Caco-2 (cell line): ENCODE measurements around the gene ATP6V1F. TPM values are rescaled to one million over a fixed set of nuclear protein-coding genes. Genes with fewer than 3 reads are reported as not detected.

ENCODE experiments used
- BruUV-seq: library from RNA; stranded (reverse); fragments of 400-500 nt; replicated peaks from 2 replicates; lab custom pipeline; 2021; lab: Mats Ljungman, UMichigan
- CTCF ChIA-PET: fragments of 300-600 bp; sonication (Branson Sonifier 250); formaldehyde crosslinking; loops from one replicate; lab custom pipeline; 2022; ENCODE audit warnings: antibody characterized with exemption; lab: Charles Lee
- POLR2A ChIA-PET: fragments of 300-600 bp; sonication (Branson Sonifier 250); formaldehyde crosslinking; loops from one replicate; lab custom pipeline; 2022; ENCODE audit warnings: antibody characterized with exemption; lab: Charles Lee
- DNase-seq, 2 experiments: peaks; one replicate each; pipeline versions ENCODE4 v3.0.0 to v3.0.0-alpha.2; 2020 to 2022
- H3K27me3 ChIP-seq: replicated peaks from 2 replicates; pipeline ENCODE4 v1.6.0; 2011; ENCODE audit warnings: low read length; ENCODE audit not compliant: control insufficient read depth, insufficient read depth
- H3K36me3 ChIP-seq: 2 replicates; pipeline ENCODE4 v1.5.1; 2011; ENCODE audit warnings: low read length; ENCODE audit not compliant: control insufficient read depth, insufficient read depth
- H3K4me1 ChIP-seq: fragments of 250-450 bp; sonication (Bioruptor Pico); 2 replicates; pipeline ENCODE4 v1.5.1; 2020; ENCODE audit warnings: mild to moderate bottlenecking
- H3K4me3 ChIP-seq: 2 replicates; pipeline ENCODE4 v1.5.1; 2011; ENCODE audit warnings: low read depth, mild to moderate bottlenecking, control low read depth, low read length
- H3K9me3 ChIP-seq: fragments of 250-450 bp; sonication (Bioruptor Pico); 2 replicates; pipeline ENCODE4 v1.5.1; 2020; ENCODE audit warnings: mild to moderate bottlenecking, moderate library complexity
- H3K27ac Mint-ChIP-seq: one replicate; pipeline ENCODE4 v1.8.0; 2022; ENCODE audit warnings: mixed read lengths; ENCODE audit not compliant: unreplicated experiment
- H3K27me3 Mint-ChIP-seq: one replicate; pipeline ENCODE4 v1.8.0; 2022; ENCODE audit warnings: mixed read lengths; ENCODE audit not compliant: insufficient read depth, unreplicated experiment
- H3K36me3 Mint-ChIP-seq: one replicate; pipeline ENCODE4 v1.8.0; 2022; ENCODE audit warnings: mild to moderate bottlenecking, mixed read lengths; ENCODE audit not compliant: insufficient read depth, unreplicated experiment
- H3K4me1 Mint-ChIP-seq: one replicate; pipeline ENCODE4 v1.8.0; 2022; ENCODE audit warnings: low read depth, mixed read lengths; ENCODE audit not compliant: unreplicated experiment
- H3K4me3 Mint-ChIP-seq: one replicate; pipeline ENCODE4 v1.8.0; 2022; ENCODE audit warnings: mild to moderate bottlenecking, moderate library complexity, mixed read lengths; ENCODE audit not compliant: unreplicated experiment
- H3K9me3 Mint-ChIP-seq: one replicate; pipeline ENCODE4 v1.8.0; 2022; ENCODE audit warnings: mixed read lengths; ENCODE audit not compliant: unreplicated experiment
- CTCF ChIP-seq, 2 experiments: fragments of 200-600 bp in 1 of 2; IDR thresholded peaks; 1 replicate in 1 of 2; 2 replicates in 1 of 2; pipeline versions ENCODE4 v1.5.1 to v1.8.0; 2011 to 2022; ENCODE audit warnings: antibody characterized with exemption in 1 of 2, control low read depth in 1 of 2, inconsistent platforms in 1 of 2, low read depth in 1 of 2, low read length in 1 of 2, mild to moderate bottlenecking in 1 of 2, moderate library complexity in 1 of 2; ENCODE audit not compliant: insufficient read depth in 1 of 2, severe bottlenecking in 1 of 2, unreplicated experiment in 1 of 2
- intact Hi-C: fragments of 100-400 bp; cut with micrococcal nuclease; formaldehyde crosslinking; loops from one replicate; pipeline ENCODE4 v1.10.0; 2022; ENCODE audit not compliant: unreplicated experiment
- total RNA-seq: library from RNA; stranded (reverse); gene quantifications from 2 replicates; pipeline ENCODE4 v1.2.3, GENCODE V29; 2022

The ATP6V1F gene
- total RNA-seq, 1 experiment from 2014 or later = 162 TPM

GRCh38 chr7:128900237-128900636 lies 37.6 kb downstream of the ATP6V1F start:
- TF ChIP-seq CTCF (IDR thresholded peaks at IDR 0.05; ENCODE audit: insufficient read depth in 1 of 2, low read depth in 1 of 2, low read length in 1 of 2, severe bottlenecking in 1 of 2, unreplicated experiment in 1 of 2) = no peak
- no peaks in the 10 kb centered on the region for H3K9me3 Mint-ChIP-seq
- Histone ChIP-seq H3K27me3 (no peaks in the 10 kb centered on the region), H3K4me1 (no peaks in the 10 kb centered on the region), H3K4me3 (no peak overlapping the region), H3K9me3 (no peaks in the 10 kb centered on the region), H3K36me3 (no peaks in the 10 kb centered on the region)
- H3K4me1 Mint-ChIP-seq = peaks cover 8% of the 10 kb centered on the region
- ChIA-PET CTCF (no interaction called here), POLR2A (no interaction called here)
- no peaks in the 10 kb centered on the region for H3K36me3 Mint-ChIP-seq
- H3K27ac Mint-ChIP-seq = no peak overlapping the region
- no peak for DNase-seq
- no peaks in the 10 kb centered on the region for H3K27me3 Mint-ChIP-seq
- no peak overlapping the region for H3K4me3 Mint-ChIP-seq
- intact Hi-C loops = loop anchor here (5.0 kb wide), 1 partner anchor 47 kb away; no protein-coding TSS in a partner anchor
- no TSS peak for BruUV-seq

GRCh38 chr7:128902761-128903585 lies 40.3 kb downstream of the ATP6V1F start:
- Histone ChIP-seq H3K9me3 (no peaks in the 10 kb centered on the region), H3K27me3 (no peaks in the 10 kb centered on the region), H3K4me3 (no peak overlapping the region), H3K4me1 (no peaks in the 10 kb centered on the region), H3K36me3 (no peaks in the 10 kb centered on the region)
- H3K9me3 Mint-ChIP-seq = no peaks in the 10 kb centered on the region
- no peaks in the 10 kb centered on the region for H3K27me3 Mint-ChIP-seq
- POLR2A ChIA-PET = no interaction called here
- H3K27ac Mint-ChIP-seq = no peak overlapping the region
- TF ChIP-seq CTCF (IDR thresholded peaks at IDR 0.05; ENCODE audit: insufficient read depth in 1 of 2, low read depth in 1 of 2, low read length in 1 of 2, severe bottlenecking in 1 of 2, unreplicated experiment in 1 of 2) = no peak
- intact Hi-C loops = loop anchor here (5.0 kb wide), 1 partner anchor 44 kb away; no protein-coding TSS in a partner anchor
- BruUV-seq = no TSS peak
- H3K36me3 Mint-ChIP-seq = no peaks in the 10 kb centered on the region
- no peak overlapping the region for H3K4me3 Mint-ChIP-seq
- DNase-seq = peak in 1 of 2 experiments; percentile 43
- CTCF ChIA-PET = interaction anchor here (1.7 kb wide), 1 partner anchor 189 kb away, joined by 9 read pairs; no protein-coding TSS in a partner anchor
- H3K4me1 Mint-ChIP-seq = peaks cover 8% of the 10 kb centered on the region

- Histone ChIP-seq H3K4me1 (no peaks in the 10 kb centered on the region), H3K27me3 (no peaks in the 10 kb centered on the region), H3K36me3 (no peaks in the 10 kb centered on the region), H3K4me3 (no peak overlapping the region), H3K9me3 (no peaks in the 10 kb centered on the region)
- ChIA-PET CTCF (interaction anchor here (1.7 kb wide), 1 partner anchor 188 kb away, joined by 9 read pairs; no protein-coding TSS in a partner anchor), POLR2A (no interaction called here)
- DNase-seq = no peak
- peaks cover 8% of the 10 kb centered on the region for H3K4me1 Mint-ChIP-seq
- no peaks in the 10 kb centered on the region for H3K9me3 Mint-ChIP-seq
- no peak overlapping the region for H3K4me3 Mint-ChIP-seq
- TF ChIP-seq CTCF (IDR thresholded peaks at IDR 0.05; ENCODE audit: insufficient read depth in 1 of 2, low read depth in 1 of 2, low read length in 1 of 2, severe bottlenecking in 1 of 2, unreplicated experiment in 1 of 2) = no peak
- no peaks in the 10 kb centered on the region for H3K27me3 Mint-ChIP-seq
- BruUV-seq = no TSS peak
- intact Hi-C loops = loop anchor here (1.0 to 5.0 kb wide), 2 partner anchors 44 to 188 kb away; no protein-coding TSS in a partner anchor
- H3K36me3 Mint-ChIP-seq = no peaks in the 10 kb centered on the region
- no peak overlapping the region for H3K27ac Mint-ChIP-seq
These were observed 41.1 kb downstream of the ATP6V1F start for GRCh38 chr7:128903621-128904361.
